Esophagus squamous epithelium (tissue), 5 donors: ENCODE data around the gene PLEKHA7. TPM values are rescaled to one million over a fixed set of nuclear protein-coding genes. Genes with fewer than 3 reads are reported as not detected.

Experiments used
- DNase-seq: peaks from one replicate; lab custom pipeline; 2025; lab: John Stamatoyannopoulos, UW
- H3K27ac ChIP-seq, 4 donors: fragments of 200-600 bp; sonication (generic); one replicate each; pipeline ENCODE4 v1.5.1; 2016 to 2019; ENCODE audit warnings: mild to moderate bottlenecking in 1 of 4
- H3K27me3 ChIP-seq, 4 donors: fragments of 200-600 bp; sonication (generic); 1 replicate in 3 of 4; 2 replicates in 1 of 4; pipeline versions ENCODE4 v1.5.1 to v1.6.0; 2017 to 2021; ENCODE audit warnings: antibody characterized with exemption in 1 of 4
- H3K36me3 ChIP-seq, 3 donors: fragments of 200-600 bp; sonication (generic); one replicate each; pipeline ENCODE4 v1.5.1; 2016 to 2019
- H3K4me1 ChIP-seq, 3 donors: fragments of 200-600 bp; sonication (generic); one replicate each; pipeline ENCODE4 v1.5.1; 2017 to 2019
- H3K4me3 ChIP-seq, 4 donors: fragments of 200-600 bp; sonication (generic); 1 replicate in 3 of 4; 2 replicates in 1 of 4; pipeline ENCODE4 v1.5.1; 2016 to 2019; ENCODE audit warnings: mild to moderate bottlenecking in 2 of 4, moderate library complexity in 1 of 4
- H3K9me3 ChIP-seq, 3 donors: fragments of 200-600 bp; sonication (generic); one replicate each; pipeline ENCODE4 v1.5.1; 2016 to 2019
- POLR2A ChIP-seq, 4 donors: fragments of 450-650 bp; IDR thresholded peaks; one replicate each; pipeline ENCODE4 v1.6.1; 2017; ENCODE audit warnings: antibody characterized with exemption in 4 of 4, mild to moderate bottlenecking in 4 of 4, moderate library complexity in 3 of 4
- WGBS, 2 donors: methylation state at CpG; one replicate each; pipeline ENCODE4 v1.1.5; 2018; 5-methylcytosine and 5-hydroxymethylcytosine counted together
- intact Hi-C: fragments of 100-400 bp; cut with DNase I; formaldehyde crosslinking; loops from one replicate; pipeline ENCODE4 v1.15.0; 2022
- total RNA-seq, 4 donors: library from RNA; depleted of rRNA; stranded (reverse); fragments of >200 nt; gene quantifications; one replicate each; pipeline ENCODE4 v1.1.0, GENCODE V29; 2016
- TF ChIP-seq, protein P1 (sequence below), 6 experiments: fragments of 450-650 bp in 4 of 6; fragments of 200-600 bp in 2 of 6; sonication (generic) in 2 of 6; IDR thresholded peaks; one replicate each; pipeline ENCODE4 v1.5.1; 2016 to 2019; ENCODE audit warnings: antibody characterized with exemption in 6 of 6, mild to moderate bottlenecking in 4 of 6, moderate library complexity in 4 of 6
- donor health status: DM: yes; HTN: yes; CAD: no.

The PLEKHA7 gene
- total RNA-seq, 4 donors from 2014 or later, result 49.8 to 129 (median 59.3) TPM

- no peak for DNase-seq
- intact Hi-C loops, result no loop called here
- WGBS, 2 donors, result 70 to 90% methylated on average over 2 of the region's 2 CpGs
- H3K9me3 ChIP-seq, result no peaks in the 10 kb centered on the region
- no peak overlapping the region for H3K4me3 ChIP-seq
- H3K36me3 ChIP-seq, result no peaks in the 10 kb centered on the region
- H3K27me3 ChIP-seq, result no peaks in the 10 kb centered on the region
- H3K4me1 ChIP-seq, result peaks cover 0 to 43% (median 4%) of the 10 kb centered on the region in 3 donors
- peak overlapping the region in 1 of 4 donors; percentile 14 for H3K27ac ChIP-seq
- TF ChIP-seq, protein P1, sequence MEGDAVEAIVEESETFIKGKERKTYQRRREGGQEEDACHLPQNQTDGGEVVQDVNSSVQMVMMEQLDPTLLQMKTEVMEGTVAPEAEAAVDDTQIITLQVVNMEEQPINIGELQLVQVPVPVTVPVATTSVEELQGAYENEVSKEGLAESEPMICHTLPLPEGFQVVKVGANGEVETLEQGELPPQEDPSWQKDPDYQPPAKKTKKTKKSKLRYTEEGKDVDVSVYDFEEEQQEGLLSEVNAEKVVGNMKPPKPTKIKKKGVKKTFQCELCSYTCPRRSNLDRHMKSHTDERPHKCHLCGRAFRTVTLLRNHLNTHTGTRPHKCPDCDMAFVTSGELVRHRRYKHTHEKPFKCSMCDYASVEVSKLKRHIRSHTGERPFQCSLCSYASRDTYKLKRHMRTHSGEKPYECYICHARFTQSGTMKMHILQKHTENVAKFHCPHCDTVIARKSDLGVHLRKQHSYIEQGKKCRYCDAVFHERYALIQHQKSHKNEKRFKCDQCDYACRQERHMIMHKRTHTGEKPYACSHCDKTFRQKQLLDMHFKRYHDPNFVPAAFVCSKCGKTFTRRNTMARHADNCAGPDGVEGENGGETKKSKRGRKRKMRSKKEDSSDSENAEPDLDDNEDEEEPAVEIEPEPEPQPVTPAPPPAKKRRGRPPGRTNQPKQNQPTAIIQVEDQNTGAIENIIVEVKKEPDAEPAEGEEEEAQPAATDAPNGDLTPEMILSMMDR (IDR thresholded peaks at IDR 0.05), result no peak
- no peak for TF ChIP-seq POLR2A (IDR thresholded peaks at IDR 0.05)
These were observed 36.3 kb downstream of the PLEKHA7 start for GRCh38 chr11:16977994-16978315.

DNA sequence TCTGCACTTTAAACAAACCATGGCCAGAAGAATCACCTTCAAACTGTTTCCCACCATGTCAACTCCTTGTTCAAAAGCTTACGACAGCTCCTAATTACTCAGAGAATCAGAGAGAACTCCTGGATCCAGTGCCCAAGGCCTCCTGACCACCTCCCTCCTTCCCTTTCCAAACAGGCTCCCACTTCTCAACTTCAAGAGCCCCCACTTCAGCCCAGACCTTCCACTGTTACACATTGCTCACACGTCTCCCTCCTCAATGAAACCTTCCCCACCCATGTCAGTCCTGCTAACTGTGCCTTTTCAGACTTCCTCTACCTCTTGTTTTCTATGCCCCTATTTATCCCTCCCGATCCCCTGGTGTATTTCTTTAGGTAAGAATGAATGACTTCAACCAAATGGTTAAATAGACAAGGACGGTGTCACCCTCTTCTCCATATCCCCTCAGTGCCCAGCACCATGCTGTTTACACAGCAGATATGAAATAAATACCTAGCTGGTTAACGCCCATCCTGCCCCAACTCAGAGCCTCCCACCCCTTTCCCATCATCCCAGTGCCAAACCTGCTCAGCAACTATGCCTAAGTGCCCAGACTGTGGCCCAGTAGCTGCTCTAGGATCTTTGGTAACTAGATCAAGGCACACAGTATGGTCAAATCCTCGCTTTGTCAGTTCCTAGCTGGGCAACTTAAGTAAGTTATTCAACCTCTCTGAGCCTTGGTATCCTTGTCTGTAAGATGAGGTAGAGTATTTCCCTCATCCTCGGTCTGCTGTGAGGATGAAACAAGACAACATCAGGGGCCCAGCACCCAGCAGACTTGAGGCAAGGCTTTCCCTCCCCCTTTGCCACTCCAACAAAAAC, 36.8 kb downstream of the PLEKHA7 start:
- TF ChIP-seq, protein P1 (IDR thresholded peaks at IDR 0.05), result no peak
- TF ChIP-seq POLR2A (IDR thresholded peaks at IDR 0.05), result no peak
- intact Hi-C loops, result no loop called here
- Histone ChIP-seq H3K4me3 (no peak overlapping the region), H3K9me3 (no peaks in the 10 kb centered on the region), H3K27ac (peak overlapping the region in 1 of 4 donors; percentile 14), H3K36me3 (no peaks in the 10 kb centered on the region), H3K4me1 (peaks cover 0 to 40% (median 4%) of the 10 kb centered on the region in 3 donors), H3K27me3 (no peaks in the 10 kb centered on the region)
- WGBS, 2 donors, result 76 to 81% methylated on average over 6 to 7 of the region's 7 CpGs
- DNase-seq, result no peak

GRCh38 chr11:16976379-16976778, 37.8 kb downstream of the PLEKHA7 start:
- no peak for DNase-seq
- Histone ChIP-seq H3K4me3 (no peak overlapping the region), H3K27ac (no peak overlapping the region), H3K9me3 (no peaks in the 10 kb centered on the region), H3K36me3 (no peaks in the 10 kb centered on the region), H3K27me3 (no peaks in the 10 kb centered on the region), H3K4me1 (peaks cover 0 to 30% (median 4%) of the 10 kb centered on the region in 3 donors)
- TF ChIP-seq, protein P1 (IDR thresholded peaks at IDR 0.05), result no peak
- no peak for TF ChIP-seq POLR2A (IDR thresholded peaks at IDR 0.05)
- intact Hi-C loops, result no loop called here
- 81 to 93% methylated on average over 4 to 5 of the region's 5 CpGs for WGBS, 2 donors

DNA sequence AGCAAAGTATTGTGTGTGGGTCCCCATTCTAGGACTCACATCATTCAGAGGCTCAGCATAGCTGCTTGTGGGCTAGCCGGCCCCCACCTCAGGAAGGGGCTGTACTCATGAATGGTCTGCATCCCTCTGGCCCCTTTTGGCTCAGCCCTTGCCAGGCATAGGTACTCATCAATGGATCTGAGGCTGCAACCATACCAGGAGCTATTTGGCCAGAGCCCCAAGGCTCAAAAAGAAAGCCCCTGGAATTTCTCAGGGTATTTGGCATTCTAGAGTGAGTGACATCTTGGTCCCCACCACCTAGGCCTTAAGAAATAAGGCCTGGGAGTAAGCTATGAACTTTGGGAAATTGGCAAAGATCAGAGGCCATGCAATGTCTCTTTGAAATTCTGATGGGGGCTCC, 38.3 kb downstream of the PLEKHA7 start:
- H3K27ac ChIP-seq, result no peak overlapping the region
- peaks cover 0 to 25% (median 4%) of the 10 kb centered on the region in 3 donors for H3K4me1 ChIP-seq
- no peaks in the 10 kb centered on the region for H3K9me3 ChIP-seq
- TF ChIP-seq, protein P1 (IDR thresholded peaks at IDR 0.05), result no peak
- 57 to 88% methylated on average over 1 of the region's 1 CpG for WGBS, 2 donors
- no peak overlapping the region for H3K4me3 ChIP-seq
- no peak for DNase-seq
- H3K36me3 ChIP-seq, result no peaks in the 10 kb centered on the region
- intact Hi-C loops, result no loop called here
- no peaks in the 10 kb centered on the region for H3K27me3 ChIP-seq

- no peaks in the 10 kb centered on the region for H3K27me3 ChIP-seq
- H3K4me1 ChIP-seq, result peaks cover 0 to 13% (median 4%) of the 10 kb centered on the region in 3 donors
These were observed 40.8 kb downstream of the PLEKHA7 start for GRCh38 chr11:16973338-16973964.

More at GRCh38 chr11:16973338-16973964, 40.8 kb downstream of the PLEKHA7 start:
- no peak for DNase-seq
- Histone ChIP-seq H3K36me3 (no peaks in the 10 kb centered on the region), H3K4me3 (no peak overlapping the region), H3K9me3 (no peaks in the 10 kb centered on the region), H3K27ac (no peak overlapping the region)
- WGBS, 2 donors, result 70 to 92% methylated on average over 2 to 3 of the region's 3 CpGs
- intact Hi-C loops, result no loop called here
- TF ChIP-seq POLR2A (IDR thresholded peaks at IDR 0.05), result no peak
- TF ChIP-seq, protein P1 (IDR thresholded peaks at IDR 0.05), result no peak
